LNCAP (cell line): Measurements from ENCODE around the gene TBC1D22B.

Source experiments
- TF ChIP-seq, protein P1 (sequence below): fragments of 450-650 bp; IDR thresholded peaks from 2 replicates; pipeline ENCODE4 v1.5.1; 2017; ENCODE audit warnings: mild to moderate bottlenecking

The TBC1D22B gene

DNA sequence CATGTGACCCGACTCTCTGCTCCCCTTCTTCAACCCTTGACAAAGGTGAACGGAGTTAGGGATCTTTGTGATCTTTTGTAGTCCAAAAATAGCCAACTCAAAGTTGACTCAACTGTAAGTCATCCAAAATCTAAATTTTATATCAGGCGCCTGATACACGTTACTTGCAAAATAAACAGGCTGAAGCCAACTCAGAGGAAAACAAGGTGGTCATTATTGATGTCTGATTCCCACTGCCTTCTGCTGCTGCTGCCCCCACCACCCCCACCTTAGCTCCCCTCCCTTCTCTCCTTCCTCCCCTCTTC, 83.0 kb downstream of the TBC1D22B start:
- TF ChIP-seq, protein P1, sequence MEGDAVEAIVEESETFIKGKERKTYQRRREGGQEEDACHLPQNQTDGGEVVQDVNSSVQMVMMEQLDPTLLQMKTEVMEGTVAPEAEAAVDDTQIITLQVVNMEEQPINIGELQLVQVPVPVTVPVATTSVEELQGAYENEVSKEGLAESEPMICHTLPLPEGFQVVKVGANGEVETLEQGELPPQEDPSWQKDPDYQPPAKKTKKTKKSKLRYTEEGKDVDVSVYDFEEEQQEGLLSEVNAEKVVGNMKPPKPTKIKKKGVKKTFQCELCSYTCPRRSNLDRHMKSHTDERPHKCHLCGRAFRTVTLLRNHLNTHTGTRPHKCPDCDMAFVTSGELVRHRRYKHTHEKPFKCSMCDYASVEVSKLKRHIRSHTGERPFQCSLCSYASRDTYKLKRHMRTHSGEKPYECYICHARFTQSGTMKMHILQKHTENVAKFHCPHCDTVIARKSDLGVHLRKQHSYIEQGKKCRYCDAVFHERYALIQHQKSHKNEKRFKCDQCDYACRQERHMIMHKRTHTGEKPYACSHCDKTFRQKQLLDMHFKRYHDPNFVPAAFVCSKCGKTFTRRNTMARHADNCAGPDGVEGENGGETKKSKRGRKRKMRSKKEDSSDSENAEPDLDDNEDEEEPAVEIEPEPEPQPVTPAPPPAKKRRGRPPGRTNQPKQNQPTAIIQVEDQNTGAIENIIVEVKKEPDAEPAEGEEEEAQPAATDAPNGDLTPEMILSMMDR = no peak

DNA sequence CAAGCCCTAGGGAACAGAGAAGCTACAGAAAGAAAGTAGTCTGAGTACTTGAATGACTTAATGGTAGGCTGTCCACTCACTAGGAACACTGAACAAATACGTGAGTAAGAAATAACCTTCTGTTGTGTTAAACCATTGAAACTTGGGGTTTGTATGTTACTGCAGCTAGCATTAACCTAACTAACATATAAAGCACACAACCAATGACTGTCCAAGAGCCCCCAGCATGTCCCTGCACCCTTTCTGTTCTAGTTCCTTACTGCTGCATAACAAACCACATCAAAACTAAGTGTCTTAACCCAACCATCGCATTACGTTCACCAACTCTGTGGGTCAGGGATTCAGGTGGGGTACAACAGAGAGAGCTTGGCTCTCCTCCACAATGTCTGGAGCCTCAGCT, 85.7 kb downstream of the TBC1D22B start:
- TF ChIP-seq, protein P1 = no peak

DNA sequence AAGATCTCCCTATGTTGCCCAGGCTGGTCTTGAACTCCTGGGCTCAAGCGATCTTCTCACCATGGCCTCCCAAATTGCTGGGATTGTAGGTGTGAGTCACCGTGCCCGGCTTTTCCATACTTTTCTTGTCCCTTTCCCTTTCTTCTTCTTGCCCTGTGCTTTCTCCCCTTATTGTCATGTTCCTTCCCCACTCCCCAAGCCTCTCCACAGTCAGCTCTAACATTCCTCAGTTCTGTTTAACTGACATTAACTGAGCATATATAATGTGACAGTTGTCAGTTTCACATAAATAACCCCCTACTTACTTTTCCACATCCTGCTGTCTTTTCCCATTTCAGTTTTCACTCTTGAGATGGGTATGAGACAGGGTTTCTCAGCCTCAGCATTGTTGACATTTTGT, 86.7 kb downstream of the TBC1D22B start:
- TF ChIP-seq, protein P1 = no peak

DNA sequence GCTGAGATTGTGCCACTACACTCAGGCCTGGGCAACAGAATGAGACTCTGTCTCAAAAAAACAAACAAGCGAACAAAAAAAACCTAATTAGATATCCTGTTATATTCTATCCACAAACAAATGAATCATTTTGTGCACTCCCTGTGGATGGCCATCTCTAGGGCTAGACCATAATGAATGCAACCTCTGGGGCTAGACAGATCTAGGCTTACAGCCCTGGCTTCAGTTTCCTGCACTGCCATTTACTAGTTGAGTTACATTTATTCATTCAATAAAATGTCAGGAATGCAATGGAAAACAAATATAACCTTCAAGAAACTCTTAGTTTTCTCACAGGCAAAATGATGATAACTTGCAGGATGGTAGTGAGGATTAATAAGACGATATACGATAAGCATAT, 89.6 kb downstream of the TBC1D22B start:
- TF ChIP-seq, protein P1 = no peak

DNA sequence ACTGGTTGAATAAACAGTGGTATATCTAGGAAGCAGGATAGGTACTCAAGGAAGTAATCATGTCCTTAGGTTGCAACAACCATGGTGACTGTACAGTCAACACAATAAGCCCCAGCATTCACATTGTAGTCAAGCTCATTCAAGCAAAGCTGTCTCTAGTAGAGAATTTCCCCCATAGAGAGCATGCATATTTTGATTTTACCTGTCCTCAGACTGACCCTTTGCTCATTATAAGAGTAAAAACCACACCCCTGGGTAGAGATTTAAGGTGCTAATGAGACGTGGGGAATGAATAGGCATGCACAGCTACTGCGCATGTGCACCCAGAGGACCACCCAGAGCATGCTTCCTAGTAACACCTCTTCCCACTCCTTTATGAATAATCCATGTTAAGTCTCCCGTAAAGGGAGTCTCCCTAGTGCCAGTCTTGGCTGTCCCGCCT, 90.1 kb downstream of the TBC1D22B start:
- TF ChIP-seq, protein P1 = no peak

DNA sequence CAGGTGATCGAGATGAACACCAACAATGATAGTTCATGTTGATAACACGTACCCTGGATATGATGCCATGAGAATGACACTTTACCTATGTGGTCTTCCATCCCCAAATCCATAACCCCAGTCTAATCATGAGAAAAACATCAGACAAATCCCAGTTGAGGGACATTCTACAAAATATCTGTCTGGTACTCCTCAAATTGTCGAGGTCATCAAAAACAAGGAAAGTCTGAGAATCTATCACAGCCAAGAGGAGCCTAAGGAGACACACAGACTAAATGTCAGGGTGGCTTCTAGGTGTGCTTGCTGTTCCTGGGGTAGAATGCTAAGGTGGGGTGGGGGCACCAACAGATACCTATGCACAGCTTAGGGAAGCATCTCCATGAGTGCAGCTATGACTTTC, 93.5 kb downstream of the TBC1D22B start:
- TF ChIP-seq, protein P1 = no peak

DNA sequence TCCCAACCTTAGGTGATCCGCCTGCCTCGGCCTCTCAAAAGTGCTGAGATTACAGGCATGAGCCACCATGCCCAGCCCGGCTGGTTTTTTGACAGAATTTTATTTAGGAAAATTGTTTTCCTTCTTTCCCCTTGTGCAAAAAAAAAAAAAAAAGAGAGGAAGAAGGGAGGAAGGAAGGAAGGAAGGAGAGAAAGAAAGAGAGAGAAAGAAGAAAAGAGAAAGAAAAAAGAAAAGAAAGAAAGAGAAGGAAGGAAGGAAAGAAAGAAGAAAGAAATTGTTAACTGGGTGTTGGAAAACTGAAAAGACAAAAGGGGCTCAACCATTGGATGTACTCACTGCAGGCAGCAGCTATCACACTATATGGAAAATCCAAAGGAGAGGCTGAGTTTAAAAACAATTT, 94.8 kb downstream of the TBC1D22B start:
- TF ChIP-seq, protein P1 = no peak

DNA sequence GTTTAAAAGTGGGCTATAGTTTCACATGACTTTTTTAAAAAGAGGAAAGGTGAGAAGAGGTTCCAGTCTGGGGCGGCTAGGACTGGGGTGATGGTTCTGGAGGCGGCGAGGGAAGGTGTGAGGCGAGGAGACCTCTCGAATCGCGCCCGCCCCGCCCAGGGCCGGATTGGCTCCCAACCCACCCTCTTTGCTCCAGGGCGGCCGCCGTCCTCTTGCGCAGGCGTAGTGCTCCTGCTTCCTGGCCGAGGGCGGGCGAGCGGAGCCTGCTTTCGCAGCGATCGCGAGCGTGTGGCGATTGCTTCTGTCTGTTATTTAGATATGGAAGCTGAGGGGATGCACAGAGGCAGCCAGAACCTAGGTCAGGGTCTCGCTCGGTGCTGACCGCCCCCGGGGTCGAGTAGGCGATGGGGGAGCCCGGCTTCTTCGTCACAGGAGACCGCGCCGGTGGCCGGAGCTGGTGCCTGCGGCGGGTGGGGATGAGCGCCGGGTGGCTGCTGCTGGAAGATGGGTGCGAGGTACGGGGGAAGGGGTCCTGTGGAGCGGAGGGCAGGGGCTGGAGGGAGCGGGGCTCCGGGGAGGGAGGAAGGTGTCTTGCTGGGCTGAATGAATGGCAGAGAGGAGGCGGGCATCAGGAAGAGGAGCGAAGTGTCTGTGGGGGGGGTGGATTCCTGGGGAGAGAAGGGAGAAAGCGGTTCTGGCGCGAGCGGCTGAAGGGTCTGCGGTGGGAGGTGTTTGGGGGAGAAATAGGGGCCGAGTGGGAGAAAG, 96.4 kb downstream of the TBC1D22B start, which contains the start of gene RNF8:
RNF8 (plus strand) TSS at position 223 of the 765 bp plus-strand sequence; CDS start at position 405, 182 bp downstream.
- TF ChIP-seq, protein P1 = no peak
